Measurements from ENCODE around the gene PLCG2.
"Not testable (repeated sequence)": the region's sequence is repeated elsewhere in the genome, so short reads cannot be mapped to it uniquely, and the experiment has no call there.

PLCG2 gene

GRCh38 chr16:81945665-81946064 lies 166.6 kb downstream of the PLCG2 start:
- no peak for DNase-seq

DNA sequence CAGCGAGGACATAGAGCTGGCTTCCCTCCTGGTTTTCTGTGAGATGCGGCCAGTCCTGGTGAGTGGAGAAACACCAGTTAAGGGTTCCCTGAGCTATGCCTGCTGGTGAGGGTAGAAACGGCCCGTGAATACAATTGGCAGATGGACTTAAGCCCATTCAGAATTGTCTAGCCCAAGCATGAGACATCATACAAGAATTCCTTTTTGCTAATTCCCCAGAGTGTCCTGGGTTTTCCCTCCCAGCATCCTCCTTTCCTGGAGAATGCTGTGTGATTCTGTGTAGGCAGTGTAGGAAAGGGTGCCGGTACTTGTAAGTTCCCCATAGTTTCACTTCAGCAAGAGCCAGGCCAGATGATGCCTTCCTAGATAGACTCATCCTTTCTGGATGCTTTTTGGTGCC lies 167.1 kb downstream of the PLCG2 start:
- DNase-seq: no peak

DNA sequence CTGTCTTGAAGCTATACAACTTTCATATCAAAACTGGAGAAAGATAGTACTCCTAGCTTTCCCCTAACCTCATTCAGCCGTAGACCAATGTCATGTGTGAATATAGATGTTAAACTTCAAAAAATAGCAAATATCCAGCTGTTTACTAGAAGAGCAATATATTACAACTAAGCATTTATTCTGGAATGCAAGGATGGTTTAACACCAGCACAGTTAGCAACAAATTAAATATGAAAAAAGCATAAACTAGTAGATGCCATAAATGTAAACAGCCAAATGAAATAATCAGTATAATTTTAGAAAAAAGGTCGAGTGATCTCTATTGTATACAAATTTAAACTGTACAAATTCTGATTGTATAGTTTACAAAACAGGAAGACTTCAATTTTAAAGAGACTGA lies 172.5 kb downstream of the PLCG2 start:
- DNase-seq: no peak

DNA sequence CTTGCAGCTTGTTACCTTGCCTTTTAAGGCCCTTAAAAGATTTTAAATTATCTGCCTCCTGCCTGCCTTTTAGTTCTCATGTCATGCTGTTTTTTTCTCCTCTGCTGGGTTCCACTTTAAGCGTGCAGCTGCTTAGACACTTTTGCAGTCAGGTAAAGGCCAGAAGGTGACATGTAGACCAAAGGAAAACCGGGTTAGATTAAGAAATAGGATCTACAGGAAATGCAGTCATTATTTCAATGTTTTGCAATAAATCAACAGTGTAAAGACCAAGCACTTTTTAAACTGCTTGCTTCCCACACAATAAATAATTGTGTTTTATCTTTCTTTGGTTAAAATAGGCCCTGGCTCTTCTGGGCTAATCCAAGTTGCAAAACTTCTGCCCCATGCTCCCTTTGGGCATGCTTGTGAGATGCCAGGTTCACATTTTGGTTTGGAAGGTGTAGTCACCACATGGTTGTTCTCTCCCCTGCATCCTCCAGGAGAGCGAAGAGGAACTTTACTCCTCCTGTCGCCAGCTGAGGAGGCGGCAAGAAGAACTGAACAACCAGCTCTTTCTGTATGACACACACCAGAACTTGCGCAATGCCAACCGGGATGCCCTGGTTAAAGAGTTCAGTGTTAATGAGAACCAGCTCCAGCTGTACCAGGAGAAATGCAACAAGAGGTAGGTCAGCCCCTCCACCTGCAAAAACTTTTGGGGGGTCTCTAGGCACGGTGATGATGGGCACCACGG lies 177.3 kb downstream of the PLCG2 start:
- no peak for DNase-seq

GRCh38 chr16:81964808-81965207 lies 185.7 kb downstream of the PLCG2 start:
- no peak for DNase-seq

DNA sequence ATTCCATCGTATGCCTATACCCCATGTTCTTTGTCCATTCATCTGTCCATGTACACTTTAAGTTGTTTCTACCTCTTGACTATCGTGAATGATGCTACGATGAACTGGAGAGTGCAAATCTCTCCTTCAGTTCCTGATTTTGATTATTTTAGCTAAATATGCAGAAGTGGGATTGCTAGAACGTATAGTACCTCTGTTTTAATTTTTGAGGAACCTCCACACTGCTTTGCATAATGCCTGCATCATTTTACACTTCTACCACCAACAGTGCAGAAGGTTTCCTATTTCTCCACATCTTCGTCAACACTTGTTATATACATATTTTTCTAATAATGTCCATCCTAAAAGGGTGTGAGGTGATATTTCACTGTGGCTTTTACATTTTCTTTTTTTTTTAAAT lies 188.3 kb downstream of the PLCG2 start:
- DNase-seq: no peak

GRCh38 chr16:81971853-81972252 lies 192.8 kb downstream of the PLCG2 start:
- no peak for DNase-seq

GRCh38 chr16:81973737-81974136 lies 194.6 kb downstream of the PLCG2 start:
- no peak for DNase-seq

- DNase-seq: no peak
These were observed 196.5 kb downstream of the PLCG2 start for GRCh38 chr16:81975637-81976036.

GRCh38 chr16:81977335-81977942 lies 198.3 kb downstream of the PLCG2 start:
- DNase-seq: not testable (repeated sequence)

- DNase-seq: no peak
These were observed 208.0 kb downstream of the PLCG2 start for GRCh38 chr16:81987121-81987520.

- no peak for DNase-seq
These were observed 208.6 kb downstream of the PLCG2 start for GRCh38 chr16:81987706-81988105.

GRCh38 chr16:81992859-81993258 lies 213.8 kb downstream of the PLCG2 start:
- DNase-seq: no peak

- peak in 1 of 2 experiments; percentile 39 for DNase-seq
These were observed 215.4 kb downstream of the PLCG2 start for GRCh38 chr16:81994485-81994884.

DNA sequence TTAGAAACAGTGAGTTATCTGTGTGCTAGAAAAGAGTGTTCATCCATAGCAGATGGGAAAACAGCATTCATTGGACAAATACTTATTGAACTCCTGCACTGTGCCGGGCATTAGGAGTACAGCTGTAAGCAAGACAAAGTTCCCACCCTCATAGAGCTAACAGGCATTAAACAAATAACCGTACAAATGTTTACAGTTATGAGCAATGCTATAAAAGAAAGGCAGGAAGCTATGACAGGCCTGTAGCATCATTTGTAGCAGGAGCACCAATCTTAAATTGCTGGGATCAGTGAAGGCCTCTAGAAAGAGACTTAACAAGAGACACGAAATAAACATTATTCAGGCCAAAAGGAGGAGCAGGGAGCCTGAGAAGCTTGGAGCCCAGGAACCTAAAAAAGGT lies 216.6 kb downstream of the PLCG2 start:
- no peak for DNase-seq

DNA sequence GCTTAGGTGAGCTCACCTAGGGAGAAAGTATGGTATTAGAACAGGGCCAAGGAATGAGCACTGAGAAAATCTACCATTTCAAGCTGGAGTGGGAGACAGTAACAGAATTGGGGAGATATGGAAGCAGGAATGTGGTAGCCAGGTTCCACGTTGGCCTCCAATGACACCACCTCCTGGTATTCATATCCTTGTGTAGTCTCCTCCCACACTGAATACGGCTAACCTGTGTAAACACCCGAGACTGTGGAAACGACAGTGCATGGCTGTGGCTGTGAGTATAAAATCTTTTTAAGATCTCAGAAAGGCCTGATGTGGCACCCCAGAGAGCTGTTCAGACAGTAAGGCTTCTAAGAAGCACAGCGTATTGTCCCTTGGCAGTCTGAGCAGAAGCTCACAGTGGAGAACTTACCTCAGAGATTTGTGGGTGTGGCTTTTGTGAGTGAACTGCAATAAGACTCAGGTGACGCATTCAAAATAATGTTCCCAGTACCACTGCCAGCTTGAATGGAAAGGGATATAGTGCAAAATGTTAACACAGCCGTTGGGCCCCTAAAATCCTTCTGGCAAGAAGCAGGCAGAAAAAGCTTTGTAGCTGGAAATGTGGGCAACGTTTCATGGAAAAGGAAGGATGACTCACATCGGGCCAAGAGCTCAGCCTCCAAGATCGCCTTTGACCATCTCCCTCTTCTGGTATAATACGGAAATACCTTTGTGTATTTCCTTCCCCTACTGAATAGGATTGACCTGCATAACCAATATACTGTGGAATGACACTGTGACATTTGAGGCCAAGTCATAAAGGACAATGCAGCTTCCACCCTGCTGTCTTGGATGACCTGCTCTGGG lies 217.8 kb downstream of the PLCG2 start:
- DNase-seq: peak in 1 of 2 experiments; percentile 11

DNA sequence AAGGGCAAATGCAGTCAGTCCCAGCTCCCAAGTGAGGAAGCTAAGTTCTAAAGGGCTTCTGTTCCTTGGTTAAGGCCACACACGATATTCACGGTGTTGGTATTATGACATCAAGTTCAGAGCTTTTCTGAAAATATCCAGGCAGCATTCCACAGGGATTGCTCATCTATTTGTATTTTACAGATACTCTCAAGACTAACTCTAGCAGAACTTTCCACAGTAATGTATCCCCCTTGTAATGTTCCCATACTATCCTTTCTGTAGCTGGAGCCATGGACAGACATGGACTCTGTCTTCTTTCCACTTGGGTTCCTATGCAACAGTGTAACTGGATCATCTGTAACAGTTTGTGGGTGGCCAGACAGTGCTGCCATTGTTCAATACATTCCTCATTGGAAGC lies 218.6 kb downstream of the PLCG2 start:
- no peak for DNase-seq

DNA sequence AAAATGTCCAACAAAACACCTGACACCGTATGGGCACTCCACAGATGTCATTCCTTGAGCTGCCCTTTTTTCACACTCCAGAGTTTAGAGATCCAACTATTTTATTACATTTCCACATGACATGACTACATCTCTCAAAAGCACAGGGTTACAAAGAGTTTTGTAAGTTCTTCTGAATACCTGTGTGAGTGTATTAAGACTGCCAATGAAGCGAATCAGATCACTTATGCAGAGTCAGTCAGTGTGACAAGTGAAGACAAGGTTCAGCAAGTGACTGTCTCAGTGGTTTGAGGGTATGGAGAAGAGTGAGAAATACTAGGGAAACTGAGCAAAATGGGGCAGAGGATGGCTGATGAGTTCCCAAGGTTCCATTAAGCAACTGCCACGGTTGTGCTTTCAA lies 223.7 kb downstream of the PLCG2 start:
- no peak for DNase-seq

DNA sequence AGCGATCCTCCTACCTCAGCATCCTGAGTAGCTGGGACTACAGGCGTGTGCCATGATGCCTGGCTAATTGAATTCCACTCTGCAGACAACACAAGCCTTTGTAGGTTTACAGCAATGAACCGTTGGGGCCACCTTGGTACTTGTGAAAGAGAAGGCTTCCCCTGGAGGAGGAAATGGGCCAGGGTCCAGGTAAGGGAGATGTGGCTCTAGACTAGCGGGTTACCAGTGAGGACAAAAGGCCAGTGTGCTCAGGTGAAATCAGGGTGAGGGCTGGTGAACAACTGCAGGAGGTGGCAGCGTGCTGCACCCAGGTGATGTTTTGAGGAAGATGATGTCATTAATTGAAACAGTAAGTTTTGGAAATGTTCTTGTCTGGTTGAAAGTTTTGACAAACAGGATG lies 225.5 kb downstream of the PLCG2 start:
- no peak for DNase-seq

DNA sequence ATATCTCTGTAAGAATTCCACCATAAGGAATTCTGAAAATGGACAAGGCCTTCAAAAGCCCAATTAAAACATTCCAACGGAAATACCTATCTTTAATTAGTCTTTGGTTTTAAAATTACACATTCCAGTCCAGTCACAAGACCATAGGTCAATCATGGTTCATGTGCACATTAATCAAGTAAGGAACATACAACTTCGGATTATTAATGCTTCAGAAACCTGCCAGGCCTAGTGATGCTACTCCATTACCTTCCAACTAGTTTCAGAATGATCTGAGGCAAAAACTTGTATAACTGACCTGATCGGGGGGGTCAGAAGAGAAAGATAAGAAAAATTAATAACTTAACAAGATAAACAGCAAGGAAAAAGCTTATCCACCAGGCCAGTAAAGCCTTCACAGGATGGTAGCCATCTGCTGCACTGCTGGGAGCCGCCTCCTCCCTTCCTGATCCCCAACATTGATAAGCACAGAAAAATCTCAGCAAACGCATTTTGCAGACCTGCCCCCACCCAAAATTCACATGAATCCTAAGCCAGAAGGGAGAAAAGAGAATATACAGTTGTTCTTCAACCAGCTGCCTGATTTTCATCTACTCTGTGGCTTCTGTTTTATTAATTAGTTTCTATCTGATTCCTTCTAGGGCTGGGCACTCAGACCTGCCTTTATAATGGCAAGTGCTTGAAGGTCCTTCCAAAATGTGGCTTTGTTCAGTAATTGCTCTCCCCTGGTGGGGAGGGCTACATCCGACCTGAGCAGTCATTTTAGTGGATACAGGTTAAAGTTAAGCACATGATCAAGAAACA lies 226.1 kb downstream of the PLCG2 start:
- peak; percentile 46 to 79 for DNase-seq

GRCh38 chr16:82006036-82006435 lies 226.9 kb downstream of the PLCG2 start:
- DNase-seq: no peak

DNA sequence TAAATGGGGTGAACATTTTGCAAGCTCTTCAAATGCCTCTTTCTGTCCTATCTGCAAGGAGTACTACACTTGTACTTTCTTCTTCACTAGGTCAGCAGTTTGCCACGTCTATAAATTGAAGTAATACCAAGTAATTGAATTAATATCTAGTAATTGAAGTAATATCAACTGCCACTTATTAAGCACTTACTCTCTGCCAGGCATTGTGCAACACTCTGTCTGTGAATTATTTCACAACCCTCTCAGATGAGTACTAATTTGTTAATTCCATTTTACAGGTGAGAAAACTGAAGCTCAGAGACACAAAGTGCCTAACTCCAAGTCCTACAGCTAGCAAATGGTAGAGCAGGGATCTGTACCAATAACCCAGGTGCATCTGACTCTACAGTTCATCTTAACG lies 228.1 kb downstream of the PLCG2 start:
- no peak for DNase-seq
